Activated naive CD8-positive, alpha-beta T cell treated with anti-CD3 and anti-CD28 coated beads, Interleukin-2, amount 50 U/mL, for 16 hours (primary cell): ENCODE results near the gene POU3F4.

Experiments used
- DNase-seq: peaks from one replicate; pipeline ENCODE4 v3.0.0-alpha.2; 2020; ENCODE audit warnings: low read depth, low spot score

Gene POU3F4

GRCh38 chrX:83508006-83508405, at the start of gene POU3F4:
POU3F4 (plus strand) TSS chrX:83508290; CDS start chrX:83508325, 35 bp downstream.
- DNase-seq: no peak

GRCh38 chrX:83469551-83469950, 38.5 kb upstream of the POU3F4 start:
- DNase-seq: no peak

- no peak for DNase-seq
Measured at GRCh38 chrX:83495898-83496297, 12.2 kb upstream of the POU3F4 start.

GRCh38 chrX:83501003-83501402, 7.1 kb upstream of the POU3F4 start:
- no peak for DNase-seq

- DNase-seq: no peak
Measured at GRCh38 chrX:83501530-83501929, 6.6 kb upstream of the POU3F4 start.

GRCh38 chrX:83504721-83505479, 3.2 kb upstream of the POU3F4 start:
- DNase-seq: no peak

GRCh38 chrX:83508526-83509253, 600 bp downstream of the POU3F4 start:
- no peak for DNase-seq

- DNase-seq: no peak
Measured at GRCh38 chrX:83509254-83509801, 1.2 kb downstream of the POU3F4 start.

GRCh38 chrX:83510510-83511062, 2.5 kb downstream of the POU3F4 start:
- DNase-seq: no peak

GRCh38 chrX:83511208-83511607, 3.1 kb downstream of the POU3F4 start:
- DNase-seq: no peak

GRCh38 chrX:83512111-83512510, 4.0 kb downstream of the POU3F4 start:
- no peak for DNase-seq

GRCh38 chrX:83516597-83516996, 8.5 kb downstream of the POU3F4 start:
- no peak for DNase-seq

- no peak for DNase-seq
Measured at GRCh38 chrX:83521905-83522304, 13.8 kb downstream of the POU3F4 start.

- DNase-seq: no peak
Measured at GRCh38 chrX:83529950-83530349, 21.9 kb downstream of the POU3F4 start.

GRCh38 chrX:83535417-83536196, 27.5 kb downstream of the POU3F4 start:
- no peak for DNase-seq
